WTC11 (cell line): ENCODE data around the gene TMC7.

Source experiments
- CREB1 ChIP-seq: sonication (generic); formaldehyde crosslinking; IDR thresholded peaks from 2 replicates; pipeline ENCODE4 v1.8.0; 2023; ENCODE audit warnings: mild to moderate bottlenecking, missing genetic modification reagents
- CTCF ChIP-seq: fragments of 200-600 bp; IDR thresholded peaks from 2 replicates; pipeline ENCODE4 v1.8.0; 2022; ENCODE audit warnings: antibody characterized with exemption
- E2F4 ChIP-seq: sonication (generic); formaldehyde crosslinking; IDR thresholded peaks from 2 replicates; pipeline ENCODE4 v1.8.1; 2022; ENCODE audit warnings: low read depth, mild to moderate bottlenecking, moderate library complexity, missing genetic modification reagents, borderline replicate concordance
- ESRRA ChIP-seq: sonication (generic); formaldehyde crosslinking; IDR thresholded peaks from 2 replicates; pipeline ENCODE4 v1.8.1; 2022; ENCODE audit warnings: mild to moderate bottlenecking, missing genetic modification reagents, borderline replicate concordance
- ETV6 ChIP-seq: sonication (generic); formaldehyde crosslinking; IDR thresholded peaks from 2 replicates; pipeline ENCODE4 v1.8.1; 2022; ENCODE audit warnings: mild to moderate bottlenecking, missing genetic modification reagents
- FOXK1 ChIP-seq: sonication (generic); formaldehyde crosslinking; IDR thresholded peaks from 2 replicates; pipeline ENCODE4 v1.8.0; 2022; ENCODE audit warnings: mild to moderate bottlenecking, moderate library complexity, missing genetic modification reagents
- HMGXB4 ChIP-seq: sonication (generic); formaldehyde crosslinking; IDR thresholded peaks from 2 replicates; pipeline ENCODE4 v1.8.1; 2023; ENCODE audit warnings: mild to moderate bottlenecking, moderate library complexity, missing genetic modification reagents
- IRF2 ChIP-seq: sonication (generic); formaldehyde crosslinking; IDR thresholded peaks from 2 replicates; pipeline ENCODE4 v1.8.0; 2022; ENCODE audit warnings: low read depth, missing genetic modification reagents, borderline replicate concordance
- MLX ChIP-seq: sonication (generic); formaldehyde crosslinking; IDR thresholded peaks from 2 replicates; pipeline ENCODE4 v1.8.1; 2023; ENCODE audit warnings: mild to moderate bottlenecking, missing genetic modification reagents, moderate library complexity
- NFE2L1 ChIP-seq: sonication (generic); formaldehyde crosslinking; IDR thresholded peaks from 2 replicates; pipeline ENCODE4 v1.8.1; 2023; ENCODE audit warnings: missing genetic modification reagents
- SP1 ChIP-seq: sonication (generic); formaldehyde crosslinking; conservative IDR thresholded peaks from 2 replicates; pipeline ENCODE4 v1.8.1; 2022; ENCODE audit warnings: missing genetic modification reagents
- TF ChIP-seq, protein P1 (sequence below): sonication (generic); formaldehyde crosslinking; IDR thresholded peaks from 2 replicates; pipeline ENCODE4 v1.8.1; 2023; ENCODE audit warnings: mild to moderate bottlenecking, missing genetic modification reagents
- TF ChIP-seq, protein P2 (sequence below): sonication (generic); formaldehyde crosslinking; IDR thresholded peaks from 2 replicates; pipeline ENCODE4 v1.8.0; 2022; ENCODE audit warnings: missing genetic modification reagents
- TF ChIP-seq, protein P3 (sequence below): sonication (generic); formaldehyde crosslinking; IDR thresholded peaks from 2 replicates; pipeline ENCODE4 v1.8.1; 2022; ENCODE audit warnings: low read depth, missing genetic modification reagents, borderline replicate concordance

GRCh38 chr16:18975109-18975508 is 8.6 kb upstream of the TMC7 start:
- no peak for TF ChIP-seq ETV6
- no peak for TF ChIP-seq CTCF
- TF ChIP-seq, protein P1, sequence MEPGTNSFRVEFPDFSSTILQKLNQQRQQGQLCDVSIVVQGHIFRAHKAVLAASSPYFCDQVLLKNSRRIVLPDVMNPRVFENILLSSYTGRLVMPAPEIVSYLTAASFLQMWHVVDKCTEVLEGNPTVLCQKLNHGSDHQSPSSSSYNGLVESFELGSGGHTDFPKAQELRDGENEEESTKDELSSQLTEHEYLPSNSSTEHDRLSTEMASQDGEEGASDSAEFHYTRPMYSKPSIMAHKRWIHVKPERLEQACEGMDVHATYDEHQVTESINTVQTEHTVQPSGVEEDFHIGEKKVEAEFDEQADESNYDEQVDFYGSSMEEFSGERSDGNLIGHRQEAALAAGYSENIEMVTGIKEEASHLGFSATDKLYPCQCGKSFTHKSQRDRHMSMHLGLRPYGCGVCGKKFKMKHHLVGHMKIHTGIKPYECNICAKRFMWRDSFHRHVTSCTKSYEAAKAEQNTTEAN (CRISPR knock-in tag) = no peak
- TF ChIP-seq SP1 (CRISPR knock-in tag) = no peak
- no peak for TF ChIP-seq ESRRA (CRISPR knock-in tag)
- no peak for TF ChIP-seq NFE2L1 (CRISPR knock-in tag)
- TF ChIP-seq, protein P2, sequence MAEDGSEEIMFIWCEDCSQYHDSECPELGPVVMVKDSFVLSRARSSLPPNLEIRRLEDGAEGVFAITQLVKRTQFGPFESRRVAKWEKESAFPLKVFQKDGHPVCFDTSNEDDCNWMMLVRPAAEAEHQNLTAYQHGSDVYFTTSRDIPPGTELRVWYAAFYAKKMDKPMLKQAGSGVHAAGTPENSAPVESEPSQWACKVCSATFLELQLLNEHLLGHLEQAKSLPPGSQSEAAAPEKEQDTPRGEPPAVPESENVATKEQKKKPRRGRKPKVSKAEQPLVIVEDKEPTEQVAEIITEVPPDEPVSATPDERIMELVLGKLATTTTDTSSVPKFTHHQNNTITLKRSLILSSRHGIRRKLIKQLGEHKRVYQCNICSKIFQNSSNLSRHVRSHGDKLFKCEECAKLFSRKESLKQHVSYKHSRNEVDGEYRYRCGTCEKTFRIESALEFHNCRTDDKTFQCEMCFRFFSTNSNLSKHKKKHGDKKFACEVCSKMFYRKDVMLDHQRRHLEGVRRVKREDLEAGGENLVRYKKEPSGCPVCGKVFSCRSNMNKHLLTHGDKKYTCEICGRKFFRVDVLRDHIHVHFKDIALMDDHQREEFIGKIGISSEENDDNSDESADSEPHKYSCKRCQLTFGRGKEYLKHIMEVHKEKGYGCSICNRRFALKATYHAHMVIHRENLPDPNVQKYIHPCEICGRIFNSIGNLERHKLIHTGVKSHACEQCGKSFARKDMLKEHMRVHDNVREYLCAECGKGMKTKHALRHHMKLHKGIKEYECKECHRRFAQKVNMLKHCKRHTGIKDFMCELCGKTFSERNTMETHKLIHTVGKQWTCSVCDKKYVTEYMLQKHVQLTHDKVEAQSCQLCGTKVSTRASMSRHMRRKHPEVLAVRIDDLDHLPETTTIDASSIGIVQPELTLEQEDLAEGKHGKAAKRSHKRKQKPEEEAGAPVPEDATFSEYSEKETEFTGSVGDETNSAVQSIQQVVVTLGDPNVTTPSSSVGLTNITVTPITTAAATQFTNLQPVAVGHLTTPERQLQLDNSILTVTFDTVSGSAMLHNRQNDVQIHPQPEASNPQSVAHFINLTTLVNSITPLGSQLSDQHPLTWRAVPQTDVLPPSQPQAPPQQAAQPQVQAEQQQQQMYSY (CRISPR knock-in tag) = no peak
- TF ChIP-seq E2F4 (CRISPR knock-in tag) = no peak
- no peak for TF ChIP-seq IRF2 (CRISPR knock-in tag)
- no peak for TF ChIP-seq MLX (CRISPR knock-in tag)
- TF ChIP-seq HMGXB4 (CRISPR knock-in tag) = no peak
- TF ChIP-seq, protein P3, sequence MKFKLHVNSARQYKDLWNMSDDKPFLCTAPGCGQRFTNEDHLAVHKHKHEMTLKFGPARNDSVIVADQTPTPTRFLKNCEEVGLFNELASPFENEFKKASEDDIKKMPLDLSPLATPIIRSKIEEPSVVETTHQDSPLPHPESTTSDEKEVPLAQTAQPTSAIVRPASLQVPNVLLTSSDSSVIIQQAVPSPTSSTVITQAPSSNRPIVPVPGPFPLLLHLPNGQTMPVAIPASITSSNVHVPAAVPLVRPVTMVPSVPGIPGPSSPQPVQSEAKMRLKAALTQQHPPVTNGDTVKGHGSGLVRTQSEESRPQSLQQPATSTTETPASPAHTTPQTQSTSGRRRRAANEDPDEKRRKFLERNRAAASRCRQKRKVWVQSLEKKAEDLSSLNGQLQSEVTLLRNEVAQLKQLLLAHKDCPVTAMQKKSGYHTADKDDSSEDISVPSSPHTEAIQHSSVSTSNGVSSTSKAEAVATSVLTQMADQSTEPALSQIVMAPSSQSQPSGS (CRISPR knock-in tag) = no peak
- no peak for TF ChIP-seq CREB1 (CRISPR knock-in tag)
- TF ChIP-seq FOXK1 (CRISPR knock-in tag) = no peak
